Measurements from ENCODE around the gene NCK1. TPM values are rescaled to one million over a fixed set of nuclear protein-coding genes. Genes with fewer than 3 reads are reported as not detected.
A peak's percentile ranks its signal among the peaks of the same experiment; 100 is the strongest.

The NCK1 gene
- total RNA-seq, 1 donor from 2014 or later = 24.9 TPM

DNA sequence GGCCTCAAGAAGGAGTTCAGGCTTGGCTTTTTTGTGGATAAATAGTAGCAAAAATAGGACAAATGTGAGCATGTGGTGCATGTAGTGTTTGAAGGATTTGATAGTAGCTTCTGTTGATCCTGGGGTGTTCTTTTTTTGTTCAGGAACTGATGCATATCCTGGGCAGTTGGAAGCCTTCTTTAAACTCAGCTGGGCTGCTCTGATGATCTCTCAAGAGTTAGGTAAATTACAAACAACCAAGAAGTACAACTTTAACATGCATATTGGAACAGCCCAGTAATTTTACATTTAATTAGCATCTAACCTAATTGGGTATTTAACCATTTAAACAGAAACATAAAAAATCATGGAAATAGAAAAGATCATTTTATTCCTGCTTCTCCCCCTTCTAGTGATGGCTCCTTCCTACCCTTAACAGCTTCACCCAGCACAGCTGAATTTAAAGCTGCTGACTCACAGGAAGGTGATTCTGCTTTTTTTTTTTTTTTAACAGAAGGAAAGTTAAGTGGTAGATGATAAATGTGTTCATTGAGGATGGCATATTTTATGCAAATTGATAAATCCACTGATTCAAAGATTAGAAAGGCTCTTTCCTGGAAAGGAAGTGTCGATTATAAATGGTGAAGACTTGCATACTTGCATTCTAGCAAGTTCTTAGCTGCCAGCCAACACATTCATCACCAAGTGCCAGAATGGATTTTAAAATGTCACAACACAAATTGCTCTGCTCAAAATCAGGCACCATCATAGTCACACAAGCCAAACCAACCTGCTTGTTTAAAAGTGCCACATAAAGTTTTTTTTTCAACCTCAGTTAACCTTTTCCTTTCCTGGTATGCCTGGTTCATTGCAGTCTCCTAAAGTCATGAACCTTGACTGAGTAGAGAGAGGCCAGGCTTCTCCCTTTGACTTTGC, 23.1 kb upstream of the NCK1 start:
- H3K27ac Mint-ChIP-seq (ENCODE audit: unreplicated experiment) = peak overlapping the region; percentile 54
- H3K4me3 Mint-ChIP-seq = no peak overlapping the region

DNA sequence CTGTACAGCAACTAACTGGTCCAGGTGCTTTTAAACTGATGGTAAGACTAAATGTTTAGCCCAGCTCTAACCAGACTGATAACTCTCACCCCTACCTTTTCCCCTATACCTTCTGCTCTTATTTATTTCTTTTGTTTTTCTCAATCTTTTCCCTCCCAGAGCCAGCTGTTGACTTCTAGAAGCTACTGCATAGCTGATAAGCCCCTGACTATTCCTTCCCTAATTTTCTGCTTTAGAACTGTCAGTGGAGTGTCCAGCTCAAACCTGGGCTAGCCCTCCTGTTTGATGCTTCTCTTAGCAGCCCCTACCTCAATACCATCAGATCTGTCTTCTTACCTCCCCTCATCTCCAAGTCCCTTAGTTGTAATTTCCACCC, 22.5 kb upstream of the NCK1 start:
- Mint-ChIP-seq H3K27ac (ENCODE audit: unreplicated experiment) (peak overlapping the region; percentile 28), H3K27me3 (ENCODE audit: low read depth) (no peaks in the 10 kb centered on the region), H3K4me3 (no peak overlapping the region), H3K36me3 (ENCODE audit: low read depth) (peaks cover 7% of the 10 kb centered on the region), H3K4me1 (peaks cover 18% of the 10 kb centered on the region), H3K9me3 (no peaks in the 10 kb centered on the region)
- DNase-seq (ENCODE audit: low read depth, low spot score) = no peak
- TF ChIP-seq, protein P1, sequence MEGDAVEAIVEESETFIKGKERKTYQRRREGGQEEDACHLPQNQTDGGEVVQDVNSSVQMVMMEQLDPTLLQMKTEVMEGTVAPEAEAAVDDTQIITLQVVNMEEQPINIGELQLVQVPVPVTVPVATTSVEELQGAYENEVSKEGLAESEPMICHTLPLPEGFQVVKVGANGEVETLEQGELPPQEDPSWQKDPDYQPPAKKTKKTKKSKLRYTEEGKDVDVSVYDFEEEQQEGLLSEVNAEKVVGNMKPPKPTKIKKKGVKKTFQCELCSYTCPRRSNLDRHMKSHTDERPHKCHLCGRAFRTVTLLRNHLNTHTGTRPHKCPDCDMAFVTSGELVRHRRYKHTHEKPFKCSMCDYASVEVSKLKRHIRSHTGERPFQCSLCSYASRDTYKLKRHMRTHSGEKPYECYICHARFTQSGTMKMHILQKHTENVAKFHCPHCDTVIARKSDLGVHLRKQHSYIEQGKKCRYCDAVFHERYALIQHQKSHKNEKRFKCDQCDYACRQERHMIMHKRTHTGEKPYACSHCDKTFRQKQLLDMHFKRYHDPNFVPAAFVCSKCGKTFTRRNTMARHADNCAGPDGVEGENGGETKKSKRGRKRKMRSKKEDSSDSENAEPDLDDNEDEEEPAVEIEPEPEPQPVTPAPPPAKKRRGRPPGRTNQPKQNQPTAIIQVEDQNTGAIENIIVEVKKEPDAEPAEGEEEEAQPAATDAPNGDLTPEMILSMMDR (conservative IDR thresholded peaks at IDR 0.05) = no peak

More for the DNA sequence above, 23.1 kb upstream of the NCK1 start:
- DNase-seq (ENCODE audit: low read depth, low spot score) = no peak
- TF ChIP-seq, protein P1 (conservative IDR thresholded peaks at IDR 0.05) = no peak
- H3K36me3 Mint-ChIP-seq (ENCODE audit: low read depth) = peaks cover 7% of the 10 kb centered on the region
- no peaks in the 10 kb centered on the region for H3K9me3 Mint-ChIP-seq
- H3K27me3 Mint-ChIP-seq (ENCODE audit: low read depth) = no peaks in the 10 kb centered on the region
- peaks cover 18% of the 10 kb centered on the region for H3K4me1 Mint-ChIP-seq

DNA sequence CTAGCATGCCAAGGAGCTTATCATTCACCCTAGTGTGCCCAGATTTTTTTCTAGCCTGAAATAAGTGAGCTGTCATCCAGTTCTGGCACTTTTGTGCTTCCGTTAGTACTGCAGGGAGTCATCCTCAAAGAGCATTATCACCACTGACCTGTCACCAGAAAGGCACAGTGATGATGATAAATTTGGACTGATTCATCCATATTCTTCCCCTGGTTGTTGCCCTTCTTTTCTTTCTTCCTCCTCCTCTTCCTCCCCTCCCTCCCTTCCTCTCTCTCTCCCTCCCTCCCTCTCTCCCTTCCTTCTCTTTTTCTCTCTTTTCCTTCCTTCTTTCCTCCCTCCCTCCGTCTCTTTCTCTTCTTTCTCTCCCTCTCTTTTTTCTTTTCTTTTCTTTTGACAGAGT, 21.8 kb upstream of the NCK1 start:
- TF ChIP-seq, protein P1 (conservative IDR thresholded peaks at IDR 0.05) = no peak
- H3K4me1 Mint-ChIP-seq = peaks cover 18% of the 10 kb centered on the region
- no peak overlapping the region for H3K27ac Mint-ChIP-seq (ENCODE audit: unreplicated experiment)
- peaks cover 12% of the 10 kb centered on the region for H3K36me3 Mint-ChIP-seq (ENCODE audit: low read depth)
- DNase-seq (ENCODE audit: low read depth, low spot score) = no peak
- no peaks in the 10 kb centered on the region for H3K27me3 Mint-ChIP-seq (ENCODE audit: low read depth)
- H3K9me3 Mint-ChIP-seq = no peaks in the 10 kb centered on the region
- no peak overlapping the region for H3K4me3 Mint-ChIP-seq

DNA sequence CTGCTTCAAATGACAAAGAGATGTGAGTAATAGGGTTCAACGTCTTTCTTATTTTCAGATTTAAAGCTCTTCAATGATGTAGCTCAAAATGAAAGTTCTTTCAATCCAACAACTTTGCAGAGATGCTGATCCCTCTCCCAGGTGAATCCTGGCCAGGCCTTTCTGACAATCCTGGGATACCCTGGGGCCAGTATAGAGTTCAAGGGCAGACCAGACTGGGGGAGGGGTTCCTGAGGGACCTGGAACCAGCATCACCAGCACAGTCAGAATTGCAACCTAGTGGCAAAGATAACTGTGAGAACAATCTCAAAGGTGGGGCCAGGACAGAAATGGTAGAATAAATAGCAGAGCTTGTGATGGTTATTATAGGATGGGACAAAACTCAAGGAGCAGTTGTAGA, 19.7 kb upstream of the NCK1 start:
- no peak for DNase-seq (ENCODE audit: low read depth, low spot score)

DNA sequence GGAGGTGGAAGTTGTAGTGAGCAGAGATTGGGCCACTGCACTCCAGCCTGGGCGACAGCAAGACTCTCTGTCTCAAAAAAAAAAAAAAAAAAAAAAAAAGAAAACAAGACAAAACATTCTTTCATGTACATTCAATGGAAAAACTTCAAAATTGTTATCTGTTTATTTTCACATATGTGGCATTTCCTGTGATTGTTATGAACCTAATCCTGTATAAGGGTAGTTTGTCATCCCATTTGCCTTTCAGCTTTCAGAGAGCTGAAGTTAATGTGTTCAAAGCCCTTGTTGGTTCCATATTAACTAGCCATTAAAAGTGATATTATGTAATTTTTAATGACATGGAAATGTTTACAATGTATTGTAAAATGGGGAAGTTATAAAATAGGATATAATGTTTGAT, 17.3 kb upstream of the NCK1 start:
- DNase-seq (ENCODE audit: low read depth, low spot score) = no peak
- Mint-ChIP-seq H3K4me3 (no peak overlapping the region), H3K9me3 (no peaks in the 10 kb centered on the region), H3K27me3 (ENCODE audit: low read depth) (no peaks in the 10 kb centered on the region), H3K4me1 (peaks cover under 1% of the 10 kb centered on the region), H3K27ac (ENCODE audit: unreplicated experiment) (no peak overlapping the region), H3K36me3 (ENCODE audit: low read depth) (peaks cover 25% of the 10 kb centered on the region)
- TF ChIP-seq, protein P1 (conservative IDR thresholded peaks at IDR 0.05) = no peak

More for the DNA sequence above, 19.7 kb upstream of the NCK1 start:
- no peaks in the 10 kb centered on the region for H3K27me3 Mint-ChIP-seq (ENCODE audit: low read depth)
- TF ChIP-seq, protein P1 (conservative IDR thresholded peaks at IDR 0.05) = no peak
- no peaks in the 10 kb centered on the region for H3K9me3 Mint-ChIP-seq
- H3K4me3 Mint-ChIP-seq = no peak overlapping the region
- peaks cover 25% of the 10 kb centered on the region for H3K36me3 Mint-ChIP-seq (ENCODE audit: low read depth)
- peaks cover 14% of the 10 kb centered on the region for H3K4me1 Mint-ChIP-seq
- H3K27ac Mint-ChIP-seq (ENCODE audit: unreplicated experiment) = no peak overlapping the region
